Testis (tissue), 3 donors: ENCODE data around the gene COL4A2. TPM values are rescaled to one million over a fixed set of nuclear protein-coding genes. Genes with fewer than 3 reads are reported as not detected.
"Not testable (repeated sequence)": the region's sequence is repeated elsewhere in the genome, so short reads cannot be mapped to it uniquely, and the experiment has no call there.

Experiments used
- DNase-seq: peaks from one replicate; pipeline ENCODE4 v3.0.0-alpha.2; 2019
- H3K27ac ChIP-seq, 2 donors: fragments of 200-600 bp; sonication (generic); one replicate each; pipeline ENCODE4 v1.5.1; 2019
- H3K27me3 ChIP-seq: fragments of 200-600 bp; sonication (generic); one replicate; pipeline ENCODE4 v1.5.1; 2019
- H3K36me3 ChIP-seq: fragments of 200-600 bp; sonication (generic); one replicate; pipeline ENCODE4 v1.5.1; 2017; ENCODE audit warnings: low read depth; ENCODE audit errors: missing control alignments
- H3K4me1 ChIP-seq: fragments of 200-600 bp; sonication (generic); one replicate; pipeline ENCODE4 v1.5.1; 2019
- H3K4me3 ChIP-seq, 2 donors: fragments of 200-600 bp; sonication (generic); one replicate each; pipeline ENCODE4 v1.5.1; 2017 to 2019
- H3K9me3 ChIP-seq: fragments of 200-600 bp; sonication (generic); one replicate; pipeline ENCODE4 v1.5.1; 2017
- POLR2A ChIP-seq: fragments of 450-650 bp; IDR thresholded peaks from one replicate; pipeline ENCODE4 v1.6.1; 2017; ENCODE audit warnings: antibody characterized with exemption, mild to moderate bottlenecking, moderate library complexity
- WGBS, 2 donors: methylation state at CpG; one replicate each; pipeline ENCODE4 v1.1.5; 2018; 5-methylcytosine and 5-hydroxymethylcytosine counted together
- intact Hi-C: fragments of 100-400 bp; cut with DNase I; formaldehyde crosslinking; loops from one replicate; pipeline ENCODE4 v1.15.1; 2023; ENCODE audit warnings: low total_unique reads
- polyA plus RNA-seq: library from polyadenylated mRNA; stranded (reverse); fragments of 350-450 nt; fragmentation: Illumina TruSeq; extraction: RNeasy Lipid Tissue Mini Kit (QIAGEN cat#74804); gene quantifications from one replicate; pipeline ENCODE4 v1.2.3, GENCODE V29; 2014; ENCODE audit warnings: low read depth, low replicate concordance; ENCODE audit not compliant: insufficient read depth
- total RNA-seq, 2 donors: library from RNA; depleted of rRNA; stranded (reverse); fragments of >200 nt; gene quantifications; one replicate each; pipeline ENCODE4 v1.2.3, GENCODE V29; 2016
- TF ChIP-seq, protein P1 (sequence below), 3 experiments: fragments of 450-650 bp in 2 of 3; fragments of 200-600 bp in 1 of 3; sonication (generic) in 1 of 3; IDR thresholded peaks; one replicate each; pipeline ENCODE4 v1.5.1; 2016 to 2019; ENCODE audit warnings: antibody characterized with exemption in 3 of 3, mild to moderate bottlenecking in 2 of 3, moderate library complexity in 1 of 3

Gene COL4A2
- total and polyA plus RNA-seq, 3 donors from 2014 or later = 69.1 to 89.9 (median 81.0) TPM

DNA sequence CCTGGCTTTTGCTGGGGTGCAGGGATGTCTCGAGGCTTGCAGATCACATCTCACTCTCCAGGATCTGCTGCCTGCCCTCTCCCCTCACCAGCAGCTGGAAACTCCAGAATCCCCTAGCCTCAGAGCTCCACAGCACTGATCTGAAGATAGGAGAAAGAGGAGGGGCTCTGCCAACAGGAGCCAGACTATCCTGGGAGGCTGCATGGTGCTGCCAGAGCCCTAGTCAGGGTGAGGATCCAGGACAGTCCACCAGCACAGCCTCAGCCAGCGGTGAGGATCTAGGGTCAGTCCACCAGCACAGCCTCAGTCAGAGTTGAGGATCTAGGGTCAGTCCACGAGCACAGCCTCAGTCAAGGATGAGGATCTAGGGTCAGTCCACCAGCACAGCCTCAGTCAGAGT, 189.2 kb downstream of the COL4A2 start:
- Histone ChIP-seq H3K4me3 (no peak overlapping the region), H3K4me1 (no peaks in the 10 kb centered on the region), H3K36me3 (no peaks in the 10 kb centered on the region), H3K27ac (no peak overlapping the region), H3K9me3 (no peaks in the 10 kb centered on the region), H3K27me3 (no peaks in the 10 kb centered on the region)
- DNase-seq = no peak
- intact Hi-C loops = no loop called here
- WGBS, 2 donors = 73 to 80% methylated on average over 1 to 3 of the region's 3 CpGs
- TF ChIP-seq, protein P1, sequence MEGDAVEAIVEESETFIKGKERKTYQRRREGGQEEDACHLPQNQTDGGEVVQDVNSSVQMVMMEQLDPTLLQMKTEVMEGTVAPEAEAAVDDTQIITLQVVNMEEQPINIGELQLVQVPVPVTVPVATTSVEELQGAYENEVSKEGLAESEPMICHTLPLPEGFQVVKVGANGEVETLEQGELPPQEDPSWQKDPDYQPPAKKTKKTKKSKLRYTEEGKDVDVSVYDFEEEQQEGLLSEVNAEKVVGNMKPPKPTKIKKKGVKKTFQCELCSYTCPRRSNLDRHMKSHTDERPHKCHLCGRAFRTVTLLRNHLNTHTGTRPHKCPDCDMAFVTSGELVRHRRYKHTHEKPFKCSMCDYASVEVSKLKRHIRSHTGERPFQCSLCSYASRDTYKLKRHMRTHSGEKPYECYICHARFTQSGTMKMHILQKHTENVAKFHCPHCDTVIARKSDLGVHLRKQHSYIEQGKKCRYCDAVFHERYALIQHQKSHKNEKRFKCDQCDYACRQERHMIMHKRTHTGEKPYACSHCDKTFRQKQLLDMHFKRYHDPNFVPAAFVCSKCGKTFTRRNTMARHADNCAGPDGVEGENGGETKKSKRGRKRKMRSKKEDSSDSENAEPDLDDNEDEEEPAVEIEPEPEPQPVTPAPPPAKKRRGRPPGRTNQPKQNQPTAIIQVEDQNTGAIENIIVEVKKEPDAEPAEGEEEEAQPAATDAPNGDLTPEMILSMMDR (IDR thresholded peaks at IDR 0.05) = no peak
- TF ChIP-seq POLR2A = no peak

DNA sequence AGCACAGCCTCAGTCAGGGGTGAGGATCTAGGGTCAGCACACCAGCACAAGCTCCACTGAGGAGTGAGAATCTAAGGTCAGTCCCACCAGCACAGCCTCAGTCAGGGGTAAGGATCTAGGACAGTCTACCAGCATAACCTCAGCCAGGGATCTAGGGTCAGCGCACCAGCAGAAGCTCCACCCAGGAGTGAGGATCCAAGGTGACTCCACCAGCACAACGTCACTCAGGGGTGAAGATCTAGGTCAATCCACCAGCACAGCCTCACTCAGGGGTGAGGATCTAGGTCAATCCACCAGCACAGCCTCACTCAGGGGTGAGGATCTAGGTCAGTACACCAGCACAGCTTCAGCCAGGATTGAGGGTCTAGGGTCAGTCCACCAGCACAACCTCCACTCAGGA, 189.9 kb downstream of the COL4A2 start:
- Histone ChIP-seq H3K9me3 (no peaks in the 10 kb centered on the region), H3K4me1 (no peaks in the 10 kb centered on the region), H3K36me3 (no peaks in the 10 kb centered on the region), H3K4me3 (no peak overlapping the region), H3K27me3 (no peaks in the 10 kb centered on the region), H3K27ac (no peak overlapping the region)
- DNase-seq = no peak
- no peak for TF ChIP-seq POLR2A
- TF ChIP-seq, protein P1 (IDR thresholded peaks at IDR 0.05) = no peak
- 100% methylated on average over 2 of the region's 2 CpGs for WGBS, 2 donors
- intact Hi-C loops = no loop called here

DNA sequence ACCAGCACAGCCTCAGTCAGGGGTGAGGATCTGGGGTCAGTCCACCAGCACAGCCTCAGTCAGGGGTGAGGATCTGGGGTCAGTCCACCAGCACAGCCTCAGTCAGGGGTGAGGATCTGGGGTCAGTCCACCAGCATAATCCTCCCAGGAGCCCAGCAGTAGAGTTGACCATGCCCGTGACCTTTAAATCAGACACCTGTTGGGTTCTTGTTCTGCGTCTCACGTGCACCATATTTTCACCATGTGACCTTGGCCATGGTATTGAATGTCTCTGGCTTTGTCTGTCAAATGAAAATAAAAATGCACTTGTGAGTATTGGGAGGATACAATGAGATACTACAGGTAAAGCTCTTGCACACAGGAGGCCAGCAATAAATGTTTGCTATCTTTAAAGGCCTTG, 190.8 kb downstream of the COL4A2 start:
- H3K36me3 ChIP-seq, H3K27ac ChIP-seq, H3K27me3 ChIP-seq, intact Hi-C loops, DNase-seq, H3K9me3 ChIP-seq, H3K4me1 ChIP-seq, H3K4me3 ChIP-seq: not testable (repeated sequence)
- 90 to 96% methylated on average over 3 of the region's 3 CpGs for WGBS, 2 donors

DNA sequence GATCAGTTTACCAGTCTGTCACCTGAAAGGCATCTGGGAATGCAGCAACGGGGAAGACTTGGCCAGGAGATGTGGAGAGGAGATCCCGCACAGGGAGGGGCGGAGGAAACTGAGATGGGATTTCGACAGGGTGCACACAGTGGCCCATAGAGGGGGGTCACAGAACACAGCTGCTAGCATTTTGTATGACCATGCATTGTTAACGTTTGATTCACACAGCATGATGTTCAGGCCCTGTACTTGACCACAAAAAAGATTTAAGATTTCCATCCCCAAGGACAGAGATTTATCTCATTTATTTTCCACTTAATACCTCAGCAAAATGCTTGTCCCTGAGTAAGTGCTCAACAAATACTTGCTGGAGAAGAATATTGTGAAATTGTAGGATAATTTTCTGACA, 191.2 kb downstream of the COL4A2 start:
- H3K27ac ChIP-seq = no peak overlapping the region
- H3K4me3 ChIP-seq = no peak overlapping the region
- WGBS, 2 donors = 83 to 88% methylated on average over 5 of the region's 5 CpGs
- H3K4me1 ChIP-seq = no peaks in the 10 kb centered on the region
- DNase-seq = no peak
- H3K27me3 ChIP-seq = no peaks in the 10 kb centered on the region
- H3K36me3 ChIP-seq = no peaks in the 10 kb centered on the region
- TF ChIP-seq, protein P1 (IDR thresholded peaks at IDR 0.05) = no peak
- TF ChIP-seq POLR2A = no peak
- H3K9me3 ChIP-seq = no peaks in the 10 kb centered on the region
- intact Hi-C loops = no loop called here

DNA sequence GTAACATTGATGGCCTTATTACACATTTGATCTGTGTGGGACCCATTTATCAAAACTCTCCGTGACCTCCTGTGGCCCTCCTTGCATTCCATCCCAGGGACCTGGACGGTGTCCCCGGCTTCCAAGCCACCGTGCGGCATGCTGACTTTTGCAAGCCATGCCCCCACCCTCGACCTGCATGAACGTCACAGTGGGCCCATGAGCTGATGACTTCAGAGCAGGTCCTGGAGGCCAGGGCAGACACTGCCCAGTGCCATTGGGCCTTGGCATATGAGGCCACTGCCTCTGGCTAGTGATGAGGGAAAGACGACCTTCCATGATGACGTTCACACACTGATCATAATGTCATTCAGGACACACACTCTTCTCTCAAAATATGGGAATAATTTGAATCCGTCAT, 191.7 kb downstream of the COL4A2 start:
- Histone ChIP-seq H3K27me3 (no peaks in the 10 kb centered on the region), H3K27ac (no peak overlapping the region), H3K4me3 (no peak overlapping the region), H3K9me3 (no peaks in the 10 kb centered on the region), H3K36me3 (no peaks in the 10 kb centered on the region), H3K4me1 (no peaks in the 10 kb centered on the region)
- DNase-seq = no peak
- WGBS, 2 donors = 93 to 94% methylated on average over 10 of the region's 10 CpGs
- TF ChIP-seq, protein P1 (IDR thresholded peaks at IDR 0.05) = no peak
- no peak for TF ChIP-seq POLR2A
- intact Hi-C loops = no loop called here
